HG02938 (cell line): ENCODE data around the gene PGLYRP3.
A peak's percentile ranks its signal among the peaks of the same experiment; 100 is the strongest.
"Not testable (repeated sequence)": the region's sequence is repeated elsewhere in the genome, so short reads cannot be mapped to it uniquely, and the experiment has no call there.

ENCODE experiments used
- ATAC-seq: cut with Tn5 transposase; IDR thresholded peaks from one replicate; pipeline ENCODE4 v1.9.1; 2021; ENCODE audit warnings: mild to moderate bottlenecking, moderate library complexity; ENCODE audit not compliant: unreplicated experiment

The PGLYRP3 gene

DNA sequence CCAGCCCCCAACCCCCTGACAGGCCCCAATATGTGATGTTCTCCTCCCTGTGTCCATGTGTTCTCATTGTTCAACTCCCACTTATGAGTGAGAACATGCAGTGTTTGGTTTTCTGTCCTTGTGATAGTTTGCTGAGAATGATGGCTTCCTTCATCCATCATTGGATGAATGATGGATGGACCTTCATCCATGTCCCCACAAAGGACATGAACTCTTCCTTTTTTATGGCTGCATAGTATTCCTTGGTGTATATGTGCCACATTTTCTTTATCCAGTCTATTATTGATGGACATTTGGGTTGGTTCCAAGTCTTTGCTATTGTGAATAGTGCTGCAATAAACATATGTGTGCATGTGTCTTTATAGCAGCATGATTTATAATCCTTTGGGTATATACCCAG lies 1.6 kb upstream of the PGLYRP3 start:
- ATAC-seq, result not testable (repeated sequence)

DNA sequence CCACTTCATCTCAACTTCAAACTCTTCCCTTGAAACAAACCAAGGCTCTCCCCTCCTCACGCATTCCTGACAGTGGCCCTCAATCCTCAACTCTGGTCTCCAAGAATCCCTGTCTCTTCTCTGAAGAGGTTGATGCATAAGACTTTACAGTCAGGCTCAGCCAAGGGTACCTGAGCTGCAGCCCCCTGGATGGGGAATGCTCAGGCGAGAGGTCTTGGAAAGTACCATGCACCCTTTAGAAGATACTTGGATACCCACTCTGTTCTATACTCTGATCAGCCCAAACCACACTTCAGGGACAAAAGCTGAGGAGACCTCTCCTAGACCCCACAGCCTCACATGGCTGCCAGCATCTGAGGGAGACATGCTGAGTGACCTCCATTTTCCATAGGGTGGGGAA lies 536 bp upstream of the PGLYRP3 start:
- no peak for ATAC-seq

DNA sequence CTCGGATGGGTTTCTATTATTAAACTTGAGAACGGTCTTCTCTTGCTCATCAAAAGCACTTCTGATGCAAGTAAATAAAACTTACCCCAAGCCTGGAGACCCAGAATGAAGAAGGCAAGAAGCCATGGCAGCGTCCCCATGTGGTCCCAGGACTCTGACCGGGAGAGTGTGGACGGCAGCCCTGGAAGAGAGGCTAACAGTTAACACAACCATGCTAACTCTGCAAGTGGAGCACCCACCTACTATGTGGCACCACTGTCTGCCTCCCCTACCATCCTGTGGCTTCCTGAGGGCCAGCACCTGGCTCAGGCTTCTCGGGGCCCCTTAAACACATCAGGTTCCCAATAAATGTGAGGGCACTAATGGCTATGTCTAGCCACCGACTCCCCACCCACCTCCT lies 2.2 kb downstream of the PGLYRP3 start:
- ATAC-seq, result no peak

DNA sequence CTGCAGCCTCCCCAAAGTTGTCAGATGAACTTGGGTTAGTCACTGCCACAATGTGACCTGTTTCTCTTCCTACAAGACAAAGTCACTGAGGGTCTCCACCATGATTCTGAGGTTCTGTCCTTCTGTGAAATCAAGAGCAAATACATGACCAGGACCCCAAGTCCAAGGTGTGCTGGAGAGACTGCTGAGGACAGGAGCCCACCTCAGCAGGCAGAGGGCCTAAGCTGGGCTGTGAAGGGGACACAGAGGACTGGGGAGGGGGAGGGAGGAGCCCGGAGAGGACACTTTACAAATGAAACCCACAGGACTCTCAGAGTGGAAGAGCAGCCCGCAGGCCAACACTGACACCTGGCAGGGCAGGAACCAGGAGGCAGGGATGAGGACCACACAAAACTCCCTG lies 3.3 kb downstream of the PGLYRP3 start:
- no peak for ATAC-seq

DNA sequence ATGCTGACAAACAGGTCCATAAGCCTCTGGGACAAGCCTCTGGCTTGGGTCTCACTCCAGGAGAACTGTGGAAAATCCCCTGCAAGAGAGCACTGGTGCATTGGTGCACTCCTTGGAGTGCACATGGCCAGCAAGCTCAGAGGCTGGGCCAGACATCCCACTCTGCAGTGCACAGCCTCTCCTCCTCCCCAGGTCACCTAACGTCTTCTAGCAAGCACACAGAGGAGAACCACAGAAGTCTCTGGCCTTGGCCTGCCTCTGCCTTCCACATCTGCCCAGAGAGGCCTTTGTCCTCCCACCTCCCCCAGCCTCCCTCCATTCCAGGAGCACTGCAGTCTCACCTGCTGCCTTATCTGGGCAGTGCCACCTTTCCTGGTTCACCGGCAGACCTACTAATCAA lies 4.2 kb downstream of the PGLYRP3 start:
- no peak for ATAC-seq

DNA sequence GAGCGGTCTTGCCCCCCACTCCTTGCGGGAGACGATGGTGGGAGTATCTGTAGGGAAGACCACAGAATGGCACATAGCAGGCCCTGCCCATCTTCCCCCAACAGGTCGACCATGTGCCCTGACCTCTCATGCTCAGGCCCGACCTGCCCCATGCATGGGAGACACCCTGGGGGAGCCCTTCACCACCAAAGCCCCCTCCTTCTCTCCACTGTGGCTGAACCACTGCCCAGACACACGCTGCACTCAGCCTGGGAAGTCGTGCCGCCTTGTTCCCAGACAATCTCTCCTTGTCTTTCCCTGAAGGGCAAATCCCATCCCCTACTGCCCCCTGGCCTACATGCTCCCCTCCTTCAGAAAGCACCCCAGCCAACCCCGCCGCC lies 5.5 kb downstream of the PGLYRP3 start:
- no peak for ATAC-seq

DNA sequence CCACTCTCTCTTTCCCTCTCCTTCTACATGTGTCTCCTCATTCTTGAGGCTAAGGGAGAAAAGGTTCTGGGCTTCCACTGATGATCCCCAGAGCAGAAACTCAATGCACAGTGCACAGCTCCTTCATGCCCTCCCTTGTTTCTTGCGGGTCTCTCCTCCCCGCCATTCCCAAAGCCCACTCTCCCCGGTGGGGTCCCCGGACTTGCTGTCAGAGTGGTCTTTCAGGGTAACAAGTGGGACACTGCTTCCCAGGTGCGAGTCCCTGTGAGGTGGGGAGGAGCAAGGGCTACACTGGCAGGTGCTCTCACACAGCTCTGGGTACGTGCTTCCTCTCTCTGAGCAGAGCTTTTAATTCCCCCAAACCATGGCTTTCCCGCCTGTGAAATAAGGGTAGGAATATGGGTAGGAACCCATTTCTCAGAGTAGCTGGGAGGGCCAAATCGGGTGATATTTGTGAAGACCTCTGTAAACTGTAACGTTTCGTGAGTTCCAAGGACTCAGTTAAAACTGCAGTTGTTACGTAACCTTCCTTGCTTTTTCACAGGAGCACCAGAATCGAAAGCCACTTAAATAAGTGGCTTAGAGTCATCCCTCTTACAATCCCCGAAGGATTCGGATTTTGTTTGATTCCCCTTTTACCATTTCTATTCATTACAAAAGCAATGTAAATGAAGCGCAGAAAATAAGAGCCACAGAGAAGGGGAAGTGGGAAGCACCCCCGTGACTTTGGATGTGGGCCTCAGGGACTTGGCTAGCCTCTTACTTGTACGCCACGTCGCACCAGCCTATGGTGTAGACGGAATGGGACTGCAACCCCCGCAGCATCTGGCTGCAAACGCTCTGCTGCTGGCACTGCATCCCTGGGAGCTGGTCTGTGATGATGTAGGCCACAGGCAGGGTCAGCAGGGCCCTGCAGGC lies 6.2 kb downstream of the PGLYRP3 start:
- no peak for ATAC-seq

DNA sequence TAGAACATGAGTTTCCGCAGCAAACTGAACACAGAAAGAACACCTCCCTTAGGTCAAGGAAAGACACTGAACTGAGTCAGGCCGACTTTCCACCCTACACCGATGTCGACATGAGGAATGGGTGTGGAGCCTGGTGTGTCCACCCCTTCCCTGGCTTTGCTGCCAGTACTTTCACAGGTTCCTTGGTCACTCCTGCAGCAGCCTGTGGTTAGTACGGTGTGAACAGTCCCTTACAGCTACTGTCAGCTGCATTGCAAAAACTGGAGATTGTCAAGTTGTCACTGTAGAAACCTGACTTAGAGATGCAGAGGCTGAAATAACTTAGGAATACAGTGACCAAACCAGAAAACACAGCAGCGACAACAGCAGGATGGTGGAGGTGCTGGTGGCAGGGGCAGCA lies 7.1 kb downstream of the PGLYRP3 start:
- ATAC-seq, result no peak

DNA sequence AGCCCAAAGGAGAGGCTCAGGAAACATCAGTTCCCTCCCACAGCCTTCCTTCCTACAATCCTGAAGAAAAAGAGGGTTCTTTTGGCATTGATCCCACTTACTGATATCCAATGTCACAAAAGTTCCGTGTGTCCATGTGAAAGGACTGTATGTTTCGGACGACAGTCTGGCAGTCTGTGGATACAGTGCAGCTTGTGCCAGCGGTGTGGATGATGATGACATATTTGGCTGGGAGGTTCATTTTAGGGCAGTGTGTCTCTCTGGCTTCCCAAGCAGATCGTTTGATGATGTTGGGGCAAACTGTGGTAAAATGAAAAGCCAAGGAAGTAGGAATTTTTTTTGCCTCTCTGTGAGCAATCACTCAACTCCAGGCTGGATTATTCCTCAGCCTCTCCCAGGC lies 10.4 kb downstream of the PGLYRP3 start:
- no peak for ATAC-seq

DNA sequence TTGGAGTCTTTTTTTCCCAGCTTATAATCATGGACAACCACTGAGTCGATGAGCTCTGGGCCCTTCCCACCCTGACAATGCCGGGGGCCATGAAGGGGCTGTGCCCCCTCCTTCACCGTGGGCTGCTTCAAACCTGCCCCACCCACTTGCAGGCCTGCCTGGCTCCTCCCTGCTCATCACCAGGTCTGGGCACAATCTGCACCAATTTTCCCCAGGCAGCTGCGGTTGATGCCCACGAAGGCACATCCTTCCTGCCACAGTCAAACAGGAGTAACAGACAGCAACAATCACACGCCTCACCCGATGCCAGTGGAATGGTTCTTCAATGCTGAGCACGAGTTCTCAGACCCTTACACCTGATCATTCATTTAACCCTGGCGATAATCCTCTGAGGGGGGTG lies 18.9 kb downstream of the PGLYRP3 start:
- ATAC-seq, result no peak

DNA sequence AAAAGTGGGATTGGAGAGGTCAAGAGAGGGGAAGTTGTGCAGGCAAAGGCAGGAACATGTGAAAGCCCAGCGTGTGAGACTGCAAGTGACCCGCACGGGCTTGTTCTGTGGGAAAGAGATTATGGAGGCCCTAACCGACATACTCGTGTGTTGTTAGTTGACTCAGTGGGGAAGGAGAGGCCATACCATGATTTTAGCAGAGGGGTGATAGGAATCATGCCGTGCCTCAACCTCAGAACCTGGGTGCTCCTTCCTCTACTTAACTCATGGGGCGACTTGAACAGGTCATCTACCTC lies 19.3 kb downstream of the PGLYRP3 start:
- ATAC-seq, result no peak

DNA sequence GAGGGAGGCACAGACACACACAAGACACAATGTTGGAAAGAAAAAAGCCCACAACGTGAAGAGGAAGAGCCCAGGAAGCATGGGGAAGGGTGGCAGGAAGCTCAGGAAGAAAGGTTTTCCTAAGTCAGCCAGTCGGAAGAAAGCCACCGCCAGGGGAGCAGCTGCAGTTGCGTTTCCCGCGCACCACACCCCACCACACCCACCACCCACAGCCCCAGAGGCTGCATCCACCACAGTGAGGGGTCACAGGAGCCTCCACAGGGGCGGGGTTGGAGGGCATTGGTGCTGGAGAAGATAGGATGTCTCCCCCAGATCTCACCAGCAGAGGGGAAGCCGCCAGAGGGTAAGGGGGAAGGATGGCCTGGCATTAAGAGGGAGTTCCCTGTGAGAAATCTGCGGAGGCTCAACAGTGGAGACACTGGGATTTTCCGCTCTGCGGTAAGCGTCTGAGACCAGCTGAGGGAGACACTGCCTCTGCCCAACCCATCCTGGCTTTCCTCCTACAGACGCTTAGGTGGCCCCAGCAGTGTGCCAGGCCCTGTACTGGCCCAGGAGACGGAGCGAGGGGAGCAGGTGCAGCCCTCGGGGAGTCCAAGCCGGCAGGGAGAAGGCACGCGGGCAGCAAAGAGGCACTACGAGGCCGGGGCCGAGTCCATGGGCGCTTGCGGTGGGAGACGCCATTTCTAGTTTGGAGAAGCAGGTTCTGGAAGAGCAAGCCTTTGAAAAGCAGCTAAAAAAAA lies 19.8 kb downstream of the PGLYRP3 start:
- ATAC-seq, result no peak

DNA sequence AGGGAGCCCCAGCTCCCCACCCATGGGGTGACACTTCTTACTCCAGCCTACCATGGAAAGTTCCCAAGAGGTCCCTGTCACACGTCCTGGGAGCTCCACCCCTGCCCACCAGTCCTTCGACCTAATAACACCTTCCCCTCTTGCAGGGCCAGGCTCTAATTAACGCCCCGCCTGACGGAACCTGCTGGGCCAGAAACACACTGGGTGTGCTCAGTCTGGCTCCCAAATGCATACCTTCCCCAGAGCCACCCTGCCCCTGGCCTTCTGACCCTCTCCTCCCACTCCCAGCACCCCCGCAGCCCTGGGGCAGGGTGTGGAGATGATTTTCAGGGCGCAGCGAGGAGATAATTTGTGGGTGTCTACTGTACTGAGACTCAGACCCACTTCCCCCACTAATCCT lies 20.6 kb downstream of the PGLYRP3 start:
- no peak for ATAC-seq

DNA sequence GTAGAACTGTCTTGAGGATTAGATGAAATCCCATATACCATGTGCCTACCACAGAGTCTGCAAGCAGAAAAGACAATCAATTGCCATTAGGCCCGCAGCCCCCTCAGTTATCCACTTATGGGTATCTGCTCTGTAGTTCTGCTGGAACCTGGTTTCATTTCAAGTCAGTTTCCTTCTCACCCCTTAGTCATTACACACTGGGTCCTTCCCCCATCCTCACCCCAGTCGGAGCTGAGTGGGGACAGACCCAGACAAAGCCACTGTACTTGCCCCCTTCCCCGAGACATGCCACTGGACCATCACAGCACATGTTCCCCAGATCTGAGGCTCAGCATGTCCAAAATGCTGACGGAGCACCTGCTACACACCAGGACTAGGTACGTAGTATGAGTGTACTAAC lies 21.2 kb downstream of the PGLYRP3 start:
- no peak for ATAC-seq

DNA sequence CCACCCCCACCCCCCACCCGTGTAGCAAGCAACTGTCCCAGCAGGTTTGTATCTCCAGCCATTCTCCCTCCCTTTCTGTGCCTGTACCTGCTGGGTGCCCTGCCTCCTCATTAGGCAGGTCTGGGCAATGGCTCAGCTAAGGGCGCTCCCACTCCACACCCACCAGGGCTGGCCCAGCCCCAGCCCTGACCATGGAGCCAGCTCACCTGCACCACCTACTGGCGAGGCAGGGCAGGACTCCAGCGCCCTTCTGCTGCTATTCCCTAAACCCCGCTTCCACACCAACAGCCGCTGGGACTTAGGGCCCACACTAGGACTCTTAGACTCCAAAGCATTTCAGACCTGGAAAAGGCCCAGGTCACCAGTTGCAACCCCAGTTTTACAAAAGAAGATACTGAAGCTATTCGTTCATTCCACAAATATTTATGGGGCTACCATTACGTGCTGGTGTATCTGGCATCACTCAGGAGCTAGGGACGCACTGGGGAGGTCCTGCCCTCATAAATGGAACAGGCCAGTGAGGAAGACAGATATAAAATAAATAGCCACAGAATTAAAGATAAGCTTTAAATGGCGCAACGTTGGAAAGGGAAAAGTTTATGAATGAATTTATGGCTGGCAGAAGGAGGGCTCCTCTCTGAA lies 24.0 kb downstream of the PGLYRP3 start:
- no peak for ATAC-seq

DNA sequence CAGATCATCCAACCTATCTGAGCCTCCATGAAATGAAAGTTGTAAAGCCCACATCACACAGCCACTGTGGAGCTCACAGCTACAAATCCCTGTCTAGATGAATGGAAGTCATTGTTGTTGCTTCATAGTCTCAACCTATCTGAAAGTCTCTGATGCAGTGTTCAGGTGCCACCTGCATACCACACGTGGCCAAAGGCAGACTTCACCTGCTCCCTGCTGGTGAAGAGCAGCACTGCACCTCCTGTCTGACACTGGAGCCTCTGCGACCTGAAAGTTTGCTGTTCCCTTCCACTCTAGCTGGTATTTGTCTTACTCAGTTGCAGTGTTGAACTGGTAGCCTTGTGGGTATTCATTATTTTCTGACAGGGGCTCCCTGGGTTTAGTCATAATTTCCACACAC lies 34.9 kb downstream of the PGLYRP3 start:
- peak; percentile 81 for ATAC-seq

DNA sequence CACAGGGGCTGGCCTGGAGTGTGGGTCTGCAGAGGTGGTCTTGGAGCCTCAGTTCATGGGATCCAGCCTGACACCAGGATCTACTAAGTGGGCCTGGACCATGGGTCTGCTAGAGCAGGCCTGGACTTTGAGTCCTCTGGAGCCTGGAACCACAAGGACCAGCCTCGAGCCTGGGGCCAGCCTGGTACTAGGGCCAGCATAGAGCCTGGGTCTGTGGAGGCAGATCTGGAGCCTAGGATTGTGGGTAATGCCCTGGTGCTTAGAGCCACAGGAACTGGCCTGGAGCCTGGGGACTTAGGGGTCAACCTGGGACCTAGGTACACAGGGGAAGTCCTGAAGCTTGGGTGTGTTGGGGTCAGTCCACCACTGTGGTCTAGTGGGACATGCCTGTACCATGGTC lies 40.6 kb downstream of the PGLYRP3 start:
- no peak for ATAC-seq

DNA sequence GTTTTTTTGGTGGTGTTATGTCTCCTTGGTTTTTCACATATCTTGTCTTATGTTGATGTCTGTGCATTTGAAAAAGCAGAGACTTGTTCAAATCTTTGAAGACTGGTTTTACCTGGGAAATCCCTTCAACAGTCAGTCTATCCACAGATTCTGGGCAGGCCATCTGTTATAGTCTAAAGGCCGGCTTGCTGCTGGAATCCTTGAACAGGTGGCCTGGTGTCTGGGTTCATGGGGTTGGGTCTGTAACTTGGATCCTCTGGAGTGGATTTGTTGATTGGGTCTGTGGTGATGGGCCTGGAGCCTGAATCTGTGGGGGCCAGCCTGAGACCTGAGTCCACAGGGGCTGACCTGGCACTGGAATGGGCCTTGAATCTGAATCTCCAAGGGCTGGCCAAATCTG lies 41.0 kb downstream of the PGLYRP3 start:
- no peak for ATAC-seq

DNA sequence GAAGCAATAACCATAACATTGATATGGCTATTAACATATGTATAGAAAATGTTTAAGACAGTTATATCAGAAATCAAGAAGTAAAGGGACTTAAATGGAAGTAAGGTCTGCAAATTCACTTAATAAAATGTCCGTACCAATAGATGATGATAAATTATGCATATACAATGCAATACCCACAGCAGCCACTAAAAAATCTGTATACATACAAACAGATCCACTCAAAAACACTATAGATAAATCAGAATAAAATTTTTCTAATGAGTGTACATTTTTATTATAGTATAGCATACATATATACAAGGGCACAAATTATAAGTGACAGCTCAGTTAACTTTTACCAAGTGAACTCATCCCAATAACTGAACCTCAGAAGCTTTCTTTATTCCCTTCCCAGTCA lies 47.3 kb downstream of the PGLYRP3 start:
- no peak for ATAC-seq

DNA sequence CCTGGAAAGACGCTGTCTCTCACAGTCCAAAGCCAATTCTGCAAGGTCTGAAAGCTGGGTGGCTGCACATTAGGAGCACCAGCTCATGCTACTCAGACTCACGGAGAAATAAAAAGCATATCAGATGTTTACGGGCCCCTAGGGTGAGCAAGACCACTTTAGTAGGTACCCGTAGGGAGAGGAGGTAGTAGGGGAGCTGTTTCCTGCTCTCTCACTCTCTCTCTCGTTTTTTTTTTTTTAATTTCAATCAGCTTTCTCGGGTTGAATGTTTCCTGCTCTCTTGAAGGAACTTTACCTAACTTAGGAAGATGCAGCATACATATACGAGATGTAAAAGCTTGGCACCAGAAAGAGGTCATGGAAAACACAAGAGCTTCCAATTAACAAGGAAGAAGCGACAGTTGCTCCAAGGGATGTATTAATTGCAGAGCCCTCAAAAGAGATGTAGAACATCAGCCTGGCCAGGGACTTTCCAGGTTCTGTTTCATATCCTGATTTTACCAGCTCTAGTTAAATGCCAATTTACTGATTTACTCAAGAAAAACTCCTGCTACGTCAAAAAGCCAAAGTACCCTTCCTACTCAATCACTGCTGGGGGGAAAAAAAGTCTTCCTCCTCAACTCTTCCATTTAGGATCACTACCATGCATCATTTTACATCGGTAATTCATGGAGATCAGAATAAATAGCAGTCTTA lies 50.1 kb downstream of the PGLYRP3 start:
- no peak for ATAC-seq

DNA sequence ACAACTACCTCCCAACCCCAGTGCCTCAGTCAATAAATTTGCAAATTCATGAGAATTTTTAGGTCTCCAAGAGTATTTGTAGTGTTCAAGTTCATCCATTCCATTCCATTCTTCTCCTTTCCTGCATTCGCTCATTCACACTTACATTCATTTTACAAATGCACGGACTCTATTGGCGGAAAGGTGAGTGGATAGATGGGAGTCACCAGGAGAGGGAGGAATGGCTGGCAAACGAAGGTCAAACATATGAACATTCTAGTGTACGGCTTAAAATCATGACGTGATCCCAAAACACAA lies 50.7 kb downstream of the PGLYRP3 start:
- no peak for ATAC-seq
